ENCODE results near the gene TTC3. TPM values are rescaled to one million over a fixed set of nuclear protein-coding genes. Genes with fewer than 3 reads are reported as not detected.

The TTC3 gene
- total RNA-seq, 1 experiment from 2014 or later: 74.0 TPM

DNA sequence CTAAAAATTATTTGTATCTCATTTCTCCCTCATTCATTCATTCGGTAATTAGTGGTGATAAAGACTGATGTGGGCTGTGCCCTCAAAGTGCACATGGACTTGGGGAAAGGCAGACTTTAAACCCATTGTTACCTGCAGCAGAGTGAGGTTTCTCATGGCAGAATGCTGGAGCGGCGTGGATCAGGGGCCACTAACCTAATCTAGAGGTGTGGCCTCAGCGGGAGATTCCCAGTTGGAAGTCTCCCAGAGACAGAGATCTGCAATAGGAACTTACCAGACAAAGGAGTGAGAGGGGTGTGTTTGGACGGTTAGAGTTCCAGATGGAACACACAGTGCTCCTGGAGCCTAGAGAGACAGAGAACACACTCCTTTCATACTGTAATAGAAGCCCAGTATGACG, 120.6 kb downstream of the TTC3 start:
- no peak for DNase-seq (ENCODE audit: low read depth)

- DNase-seq (ENCODE audit: low read depth): peak; percentile 10
Observed at GRCh38 chr21:37195059-37195458, 122.0 kb downstream of the TTC3 start.

GRCh38 chr21:37195610-37196009, 122.6 kb downstream of the TTC3 start:
- no peak for DNase-seq (ENCODE audit: low read depth)

DNA sequence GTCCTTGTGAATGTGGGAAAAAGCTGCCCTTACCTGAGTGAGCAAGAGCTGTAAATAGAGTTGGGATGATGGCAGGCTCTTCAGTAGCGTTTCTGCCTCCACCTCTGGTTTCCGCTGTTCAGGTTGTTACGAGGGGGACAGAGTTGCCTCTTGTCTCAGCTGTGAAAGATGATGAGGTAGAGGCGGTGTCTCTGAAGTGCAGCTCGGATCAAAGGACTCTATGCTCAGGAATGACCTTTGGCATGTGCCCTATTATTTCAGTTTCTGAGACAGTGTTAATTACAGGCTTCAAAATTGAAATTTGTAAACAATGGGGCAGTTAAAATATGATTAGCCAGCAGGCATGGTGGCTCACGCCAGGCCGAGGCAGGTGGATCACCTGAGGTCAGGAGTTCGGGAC, 123.8 kb downstream of the TTC3 start:
- DNase-seq (ENCODE audit: low read depth): no peak

DNA sequence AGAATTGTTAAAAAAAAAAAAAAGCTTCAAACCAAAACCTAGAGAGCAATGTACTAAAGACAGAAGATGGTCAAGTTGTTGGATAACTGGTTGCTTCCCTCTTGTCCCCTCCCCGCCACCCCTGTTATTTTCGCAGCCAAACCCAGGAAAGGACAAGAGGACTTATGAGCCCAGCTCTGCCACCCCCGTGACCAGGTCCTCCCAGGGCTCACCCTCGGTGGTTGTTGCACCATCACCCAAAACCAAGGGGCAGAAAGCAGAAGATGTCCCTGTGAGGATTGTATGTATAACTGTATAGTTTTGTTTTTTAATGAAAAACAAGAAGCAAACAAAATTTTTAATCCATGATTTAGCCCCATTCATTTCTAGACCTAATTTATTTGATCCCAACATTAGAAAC, 124.7 kb downstream of the TTC3 start:
- no peak for DNase-seq (ENCODE audit: low read depth)

DNA sequence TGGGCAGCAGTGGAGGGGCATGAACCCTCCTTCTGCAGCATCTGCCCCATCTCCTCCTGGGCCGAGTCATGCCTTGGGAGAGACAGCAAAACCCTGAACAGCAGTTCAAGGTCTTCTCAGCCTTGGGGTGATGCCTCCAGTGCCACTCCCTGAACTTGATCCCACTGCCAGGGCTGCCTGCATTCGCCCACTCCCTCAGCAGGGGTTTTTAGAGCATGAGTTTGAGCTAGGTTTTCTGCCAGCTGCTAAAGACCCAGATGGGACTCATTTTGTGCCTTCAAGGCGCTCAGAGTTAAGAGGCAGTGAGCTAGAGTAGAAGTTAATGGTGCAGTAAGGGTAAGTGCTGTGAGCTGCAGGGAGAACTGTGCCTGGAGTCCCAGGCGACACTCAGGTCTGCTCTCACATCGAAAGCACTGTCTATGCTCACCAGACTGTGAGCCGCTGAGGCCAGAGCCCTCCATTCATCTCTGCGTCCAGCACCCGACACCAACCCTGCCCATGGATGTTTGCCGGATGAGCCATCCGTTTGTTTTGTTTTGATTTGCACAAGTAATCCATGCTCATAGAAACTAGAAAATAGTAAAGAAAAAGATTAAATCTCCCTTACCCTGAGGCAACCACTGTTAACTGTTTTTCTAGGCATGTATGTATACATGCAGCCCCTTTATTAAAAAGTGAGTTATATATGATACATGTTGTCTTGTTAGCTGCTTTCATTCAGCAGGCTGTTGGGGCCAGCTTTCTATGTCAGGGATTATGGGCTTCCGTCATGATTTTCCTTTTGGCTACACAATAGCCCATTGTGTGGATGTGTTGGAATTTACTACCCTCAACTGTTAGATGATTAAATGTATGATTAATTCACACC, 126.2 kb downstream of the TTC3 start:
- DNase-seq (ENCODE audit: low read depth): peak; percentile 45

DNA sequence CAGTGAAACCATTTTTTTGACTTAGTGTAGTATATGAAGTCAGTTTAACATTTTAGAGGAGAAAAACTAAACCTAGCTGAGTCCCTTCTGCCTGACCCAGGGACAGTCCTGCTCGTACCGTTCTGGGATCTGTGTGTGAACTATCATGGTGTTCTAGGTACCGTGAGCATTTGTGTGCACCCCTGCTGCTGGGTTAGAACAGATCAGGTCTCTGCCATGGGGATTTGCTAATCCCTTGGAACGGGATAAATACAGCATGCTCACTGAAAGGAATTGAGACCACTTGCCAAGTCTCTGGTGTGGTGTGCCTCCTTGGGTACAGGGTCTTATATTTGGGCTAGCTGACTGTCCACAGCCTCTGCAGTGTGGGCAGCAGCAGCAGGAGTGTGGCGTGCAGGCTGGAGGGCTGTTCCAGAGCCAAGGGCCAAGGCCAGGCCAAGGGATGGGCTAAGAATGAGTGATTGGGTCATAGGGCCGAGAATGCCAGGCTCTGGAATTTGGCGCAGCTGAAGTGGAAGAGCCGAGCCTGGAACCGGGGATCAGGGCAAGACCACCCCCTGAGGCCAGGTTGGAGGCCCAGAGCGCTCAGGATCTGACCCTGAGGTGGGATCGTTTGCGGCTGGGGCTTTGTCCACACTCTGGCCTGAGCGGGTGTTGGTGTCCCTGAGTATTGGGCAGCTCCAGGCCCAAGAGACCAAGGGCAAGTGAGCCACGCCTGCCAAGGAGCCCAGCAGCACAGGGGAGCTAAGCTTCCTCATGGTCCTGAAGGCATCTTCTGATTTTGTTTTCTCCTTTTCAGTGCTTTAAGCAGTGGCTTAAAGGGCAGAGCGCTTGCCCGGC, 127.8 kb downstream of the TTC3 start:
- no peak for DNase-seq (ENCODE audit: low read depth)

DNA sequence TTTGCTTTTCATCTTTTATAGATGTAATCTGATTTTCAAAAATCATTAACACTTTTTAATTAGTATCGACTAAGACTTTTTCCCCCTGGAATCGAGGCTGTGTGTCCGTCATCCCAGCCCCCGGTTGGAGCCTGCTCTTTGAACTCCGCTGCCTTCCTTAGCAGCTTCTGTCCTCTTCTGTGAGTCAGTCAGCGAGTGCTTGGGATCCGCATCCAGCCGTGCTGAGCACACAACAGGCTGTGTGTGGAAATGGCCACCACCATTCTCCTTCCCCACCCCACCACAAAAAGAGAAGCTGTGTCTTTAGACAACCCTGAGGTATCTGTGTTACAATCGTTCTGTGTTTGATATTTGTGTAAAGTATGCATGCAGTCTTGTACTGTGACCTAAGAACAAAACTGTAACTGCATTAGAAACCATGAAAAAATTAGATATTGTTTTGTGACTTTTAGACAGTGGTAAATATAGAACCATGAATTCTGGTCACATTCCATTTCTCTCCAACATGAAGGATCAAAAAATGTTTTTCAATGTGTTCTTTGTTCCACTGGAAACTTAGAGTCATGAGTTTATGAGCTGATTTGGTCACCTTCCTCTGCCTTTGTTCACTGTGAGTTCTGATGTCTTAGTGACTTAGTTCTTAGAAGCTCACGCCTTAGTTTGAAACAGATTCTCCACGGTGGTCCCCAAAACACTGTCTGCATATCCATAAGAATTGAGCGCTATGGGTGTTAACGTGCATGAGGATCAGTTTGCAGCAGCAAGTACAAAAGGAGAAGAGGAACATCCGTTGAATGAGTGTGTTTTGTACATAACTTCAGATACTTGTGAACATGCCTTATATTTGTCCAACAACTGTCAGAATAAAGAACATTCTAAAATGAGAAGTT, 129.4 kb downstream of the TTC3 start:
- peak; percentile 30 for DNase-seq (ENCODE audit: low read depth)

DNA sequence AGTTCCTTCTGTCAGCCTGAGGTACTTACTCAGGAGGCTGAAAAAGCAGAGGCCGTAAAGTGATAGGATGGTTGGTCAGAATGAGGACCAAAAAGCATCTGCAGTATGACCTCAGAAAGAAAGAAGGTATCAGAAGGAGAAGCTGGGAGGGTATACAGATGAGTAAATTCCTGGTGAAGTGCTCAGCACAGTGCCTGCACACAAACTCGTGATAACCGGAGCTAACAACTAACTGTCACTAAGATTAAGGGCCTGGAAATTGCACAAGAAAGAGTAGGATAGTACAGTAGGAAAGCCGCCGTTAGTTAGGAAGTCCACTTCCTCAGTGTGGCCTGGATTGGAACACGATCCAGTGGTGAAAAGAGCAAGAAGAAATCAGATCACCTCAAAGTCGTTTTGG, 131.5 kb downstream of the TTC3 start:
- DNase-seq (ENCODE audit: low read depth): no peak

DNA sequence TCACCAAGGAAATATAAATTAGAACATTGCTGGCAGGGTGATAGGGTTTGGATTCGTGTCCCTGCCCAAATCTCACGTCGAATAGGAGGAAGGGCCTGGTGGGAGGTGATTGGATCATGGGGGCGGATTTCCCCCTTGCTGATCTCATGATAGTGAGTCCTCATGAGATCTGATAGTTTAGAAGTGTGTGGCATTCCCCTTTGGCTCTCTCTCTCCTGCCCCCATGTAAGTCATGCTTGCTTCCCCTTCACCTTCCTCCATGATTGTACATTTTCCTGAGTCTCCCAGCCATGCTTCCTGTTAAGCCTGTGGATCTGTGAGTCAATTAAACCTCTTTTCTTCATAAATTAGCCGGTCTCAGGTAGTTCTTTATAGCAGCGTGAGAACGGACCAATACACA, 133.4 kb downstream of the TTC3 start:
- no peak for DNase-seq (ENCODE audit: low read depth)

DNA sequence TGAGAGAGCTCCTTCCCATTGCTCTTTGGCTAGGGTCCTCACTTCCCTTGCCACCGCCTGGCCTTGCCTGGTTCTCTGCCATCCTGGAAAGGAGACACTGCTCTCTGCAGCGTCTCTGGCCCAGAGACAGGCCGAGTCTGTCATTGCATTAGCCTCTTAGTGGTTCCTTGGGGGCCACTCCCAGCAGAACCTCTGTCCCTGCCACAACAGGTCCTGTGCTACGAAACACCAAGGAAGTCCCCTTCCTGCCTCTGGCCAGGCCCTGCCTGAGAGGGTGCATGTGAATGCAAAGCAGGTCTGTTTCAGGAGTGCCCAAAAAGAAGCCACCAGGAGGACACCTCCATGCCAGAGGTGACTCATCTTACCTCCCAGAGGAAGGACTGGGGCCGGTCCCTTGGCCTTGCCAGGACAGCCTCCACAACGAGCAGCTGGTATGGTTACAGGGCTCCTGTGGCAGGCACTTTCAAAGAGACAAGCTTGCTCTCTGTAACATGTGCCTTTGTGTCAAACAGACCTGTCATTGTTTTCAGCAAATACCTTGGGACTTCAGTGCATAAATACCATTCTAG, 134.5 kb downstream of the TTC3 start:
- DNase-seq (ENCODE audit: low read depth): peak; percentile 58

GRCh38 chr21:37208056-37208721, 135.1 kb downstream of the TTC3 start:
- DNase-seq (ENCODE audit: low read depth): peak; percentile 20

DNA sequence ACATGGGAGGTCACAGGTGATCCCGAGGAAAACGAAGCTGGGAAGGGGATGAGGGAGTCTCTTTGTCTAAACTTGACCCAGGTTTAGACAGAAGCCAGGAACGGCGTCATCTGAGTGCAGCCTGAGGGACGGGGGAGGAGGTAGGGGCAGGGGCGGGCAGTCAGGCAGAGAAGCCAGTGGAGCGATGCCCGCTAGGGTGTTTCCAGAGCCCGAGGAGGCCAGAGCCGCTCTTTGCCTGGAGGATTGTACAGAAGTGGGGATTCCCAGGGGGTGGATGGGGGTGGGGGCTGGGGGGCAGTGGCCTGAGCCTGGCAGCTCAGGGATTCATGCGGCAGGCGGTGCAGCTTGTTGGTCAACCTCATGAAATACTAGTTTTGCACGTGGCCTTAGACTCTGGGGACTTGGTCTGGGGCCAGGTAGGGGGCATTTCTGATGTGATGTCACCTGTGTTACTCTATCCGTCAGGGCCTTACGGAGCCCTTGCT, 135.7 kb downstream of the TTC3 start:
- no peak for DNase-seq (ENCODE audit: low read depth)

GRCh38 chr21:37210130-37210529, 137.1 kb downstream of the TTC3 start:
- no peak for DNase-seq (ENCODE audit: low read depth)

- DNase-seq (ENCODE audit: low read depth): no peak
Observed at GRCh38 chr21:37210799-37211198, 137.7 kb downstream of the TTC3 start.

DNA sequence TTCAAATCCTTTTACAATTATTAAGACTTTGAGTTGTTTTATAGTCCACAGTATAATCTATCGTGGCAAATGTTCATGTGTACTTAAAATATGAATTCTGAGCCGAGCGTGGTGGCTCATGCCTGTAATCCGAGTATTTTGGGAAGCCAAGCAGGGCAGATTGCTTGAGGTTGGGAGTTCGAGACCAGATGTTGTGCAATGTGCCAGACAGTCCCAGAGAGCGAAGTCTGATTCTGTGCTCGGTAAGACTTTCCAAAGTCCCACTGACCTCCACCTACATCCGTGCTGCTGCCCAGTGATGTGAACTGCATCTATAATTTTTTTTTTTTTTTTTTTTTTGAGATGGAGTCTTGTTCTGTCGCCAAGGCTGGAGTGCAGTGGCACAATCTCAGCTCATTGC, 141.9 kb downstream of the TTC3 start:
- no peak for DNase-seq (ENCODE audit: low read depth)

GRCh38 chr21:37219761-37220432, 146.8 kb downstream of the TTC3 start:
- peak; percentile 52 for DNase-seq (ENCODE audit: low read depth)

- DNase-seq (ENCODE audit: low read depth): peak; percentile 44
Observed at GRCh38 chr21:37220433-37220980, 147.5 kb downstream of the TTC3 start.

- DNase-seq (ENCODE audit: low read depth): peak; percentile 92
Observed at GRCh38 chr21:37220981-37221664, 148.1 kb downstream of the TTC3 start.

All from RPMI7951 (cell line).